Uterus (tissue), 4 donors: ENCODE data around the gene KCNAB2. TPM values are rescaled to one million over a fixed set of nuclear protein-coding genes. Genes with fewer than 3 reads are reported as not detected.
A peak's percentile ranks its signal among the peaks of the same experiment; 100 is the strongest.

Experiments used
- DNase-seq, 2 donors: peaks; one replicate each; pipeline ENCODE4 v3.0.0-alpha.2; 2019 to 2020
- H3K27ac ChIP-seq, 2 donors: fragments of 200-600 bp; sonication (generic); 1 replicate in 1 of 2; 2 replicates in 1 of 2; pipeline ENCODE4 v1.5.1; 2016 to 2018
- H3K27me3 ChIP-seq, 2 donors: fragments of 200-600 bp; sonication (generic); one replicate each; pipeline ENCODE4 v1.5.1; 2018 to 2019; ENCODE audit warnings: control low read depth in 1 of 2
- H3K36me3 ChIP-seq, 2 donors: fragments of 200-600 bp; sonication (generic); one replicate each; pipeline ENCODE4 v1.5.1; 2019; ENCODE audit warnings: control low read depth in 1 of 2
- H3K4me1 ChIP-seq, 2 donors: fragments of 200-600 bp; sonication (generic); one replicate each; pipeline ENCODE4 v1.5.1; 2018 to 2019; ENCODE audit warnings: control low read depth in 1 of 2
- H3K4me3 ChIP-seq, 2 donors: fragments of 200-600 bp; sonication (generic); 1 replicate in 1 of 2; 2 replicates in 1 of 2; pipeline ENCODE4 v1.5.1; 2018 to 2019; ENCODE audit warnings: mild to moderate bottlenecking in 1 of 2
- H3K9me3 ChIP-seq, 2 donors: fragments of 200-600 bp; sonication (generic); one replicate each; pipeline ENCODE4 v1.5.1; 2019; ENCODE audit warnings: control low read depth in 1 of 2
- CTCF ChIP-seq, 4 experiments: fragments of 200-600 bp in 2 of 4; fragments of 450-650 bp in 2 of 4; sonication (generic) in 2 of 4; IDR thresholded peaks; one replicate each; pipeline ENCODE4 v1.5.1; 2016 to 2019; ENCODE audit warnings: antibody characterized with exemption in 4 of 4, mild to moderate bottlenecking in 2 of 4, moderate library complexity in 1 of 4
- POLR2A ChIP-seq, 2 donors: fragments of 450-650 bp; IDR thresholded peaks; one replicate each; pipeline ENCODE4 v1.6.1; 2016; ENCODE audit warnings: antibody characterized with exemption in 2 of 2, mild to moderate bottlenecking in 1 of 2, moderate library complexity in 1 of 2
- intact Hi-C: fragments of 100-400 bp; cut with DNase I; formaldehyde crosslinking; loops from one replicate; pipeline ENCODE4 v1.15.1; 2023; ENCODE audit warnings: low total_unique reads
- total RNA-seq, 4 donors: library from RNA; depleted of rRNA in 3 of 4; stranded (reverse); fragments of >200 nt in 3 of 4; gene quantifications; one replicate each; pipeline versions ENCODE4 v1.1.0 to v1.2.4, GENCODE V29; 2014 to 2023
- donor health status: DM: yes; HTN: yes; CAD: no.

The KCNAB2 gene
- total RNA-seq, 4 donors from 2014 or later = 1.5 to 21.2 (median 12.9) TPM

- Histone ChIP-seq H3K27me3 (no peaks in the 10 kb centered on the region), H3K36me3 (no peaks in the 10 kb centered on the region), H3K4me3 (no peak overlapping the region), H3K27ac (no peak overlapping the region), H3K9me3 (no peaks in the 10 kb centered on the region), H3K4me1 (peaks cover 0 to 4% of the 10 kb centered on the region in 2 donors)
- TF ChIP-seq POLR2A (IDR thresholded peaks at IDR 0.05) = no peak
- no peak for TF ChIP-seq CTCF (IDR thresholded peaks at IDR 0.05)
- intact Hi-C loops = no loop called here
- no peak for DNase-seq
Observed at GRCh38 chr1:6096243-6097116, 50.8 kb downstream of the KCNAB2 start.

- Histone ChIP-seq H3K4me1 (peaks cover 0 to 4% of the 10 kb centered on the region in 2 donors), H3K4me3 (no peak overlapping the region), H3K9me3 (no peaks in the 10 kb centered on the region), H3K27ac (no peak overlapping the region), H3K27me3 (peaks cover 0 to 3% of the 10 kb centered on the region in 2 donors), H3K36me3 (no peaks in the 10 kb centered on the region)
- intact Hi-C loops = no loop called here
- DNase-seq = no peak
- no peak for TF ChIP-seq POLR2A (IDR thresholded peaks at IDR 0.05)
- no peak for TF ChIP-seq CTCF (IDR thresholded peaks at IDR 0.05)
Observed at GRCh38 chr1:6097117-6097595, 51.5 kb downstream of the KCNAB2 start.

GRCh38 chr1:6097824-6098223, 52.1 kb downstream of the KCNAB2 start:
- peaks cover 0 to 4% of the 10 kb centered on the region in 2 donors for H3K4me1 ChIP-seq
- H3K9me3 ChIP-seq = no peaks in the 10 kb centered on the region
- peak overlapping the region in 1 of 2 donors; percentile 49 for H3K27ac ChIP-seq
- DNase-seq = no peak
- no peak overlapping the region for H3K4me3 ChIP-seq
- TF ChIP-seq POLR2A (IDR thresholded peaks at IDR 0.05) (no peak), CTCF (IDR thresholded peaks at IDR 0.05) (no peak)
- intact Hi-C loops = no loop called here
- no peaks in the 10 kb centered on the region for H3K36me3 ChIP-seq
- peaks cover 0 to 5% of the 10 kb centered on the region in 2 donors for H3K27me3 ChIP-seq

- Histone ChIP-seq H3K9me3 (no peaks in the 10 kb centered on the region), H3K4me3 (no peak overlapping the region), H3K27me3 (peaks cover 0 to 5% of the 10 kb centered on the region in 2 donors), H3K27ac (peak overlapping the region in 1 of 2 donors; percentile 49), H3K4me1 (peaks cover 0 to 4% of the 10 kb centered on the region in 2 donors), H3K36me3 (no peaks in the 10 kb centered on the region)
- peak; percentile 28 to 61 for DNase-seq
- intact Hi-C loops = no loop called here
- TF ChIP-seq POLR2A (IDR thresholded peaks at IDR 0.05) (no peak), CTCF (IDR thresholded peaks at IDR 0.05) (no peak)
Observed at GRCh38 chr1:6098303-6099215, 52.9 kb downstream of the KCNAB2 start.
